WTC11 (cell line): ENCODE data around the gene FOXA1. TPM values are rescaled to one million over a fixed set of nuclear protein-coding genes. Genes with fewer than 3 reads are reported as not detected.

Experiments used
- ATAC-seq: fragments of 200-7000 bp; cut with Tn5 transposase; 2 replicates; pipeline ENCODE4 v1.10.0; 2021; ENCODE audit warnings: mild to moderate bottlenecking, moderate library complexity
- CTCF ChIA-PET: fragments of 300-600 bp; sonication (Branson Sonifier 250); formaldehyde crosslinking; loops from one replicate; lab custom pipeline; 2021; ENCODE audit warnings: antibody characterized with exemption; lab: Charles Lee
- POLR2A ChIA-PET: fragments of 350-600 bp; sonication (Branson Sonifier 250); formaldehyde crosslinking; loops from one replicate; lab custom pipeline; 2021; ENCODE audit warnings: antibody characterized with exemption; lab: Charles Lee
- DNase-seq: peaks from one replicate; pipeline ENCODE4 v3.0.0; 2021; ENCODE audit warnings: low spot score
- H3K27ac Mint-ChIP-seq: 2 replicates; pipeline ENCODE4 v1.8.0; 2021; ENCODE audit warnings: mixed read lengths
- H3K27me3 Mint-ChIP-seq: 2 replicates; pipeline ENCODE4 v1.8.0; 2021; ENCODE audit warnings: low read depth, mild to moderate bottlenecking, moderate library complexity, mixed read lengths
- H3K36me3 Mint-ChIP-seq: 2 replicates; pipeline ENCODE4 v1.8.0; 2021; ENCODE audit warnings: mixed read lengths
- H3K4me1 Mint-ChIP-seq: 2 replicates; pipeline ENCODE4 v1.8.0; 2022; ENCODE audit warnings: mixed read lengths
- H3K4me3 Mint-ChIP-seq: 2 replicates; pipeline ENCODE4 v1.8.0; 2021; ENCODE audit warnings: mild to moderate bottlenecking, moderate library complexity, mixed read lengths
- H3K9me3 Mint-ChIP-seq: 2 replicates; pipeline ENCODE4 v1.8.0; 2021; ENCODE audit warnings: mixed read lengths
- CREB1 ChIP-seq: sonication (generic); formaldehyde crosslinking; IDR thresholded peaks from 2 replicates; pipeline ENCODE4 v1.8.0; 2023; ENCODE audit warnings: mild to moderate bottlenecking, missing genetic modification reagents
- GRHL2 ChIP-seq: fragments of 250-450 bp; sonication (Bioruptor Pico); IDR thresholded peaks from 2 replicates; pipeline ENCODE4 v1.8.0; 2022; ENCODE audit warnings: mild to moderate bottlenecking, moderate library complexity; ENCODE audit not compliant: insufficient replicate concordance, severe bottlenecking
- MYBL2 ChIP-seq: sonication (generic); formaldehyde crosslinking; IDR thresholded peaks from 2 replicates; pipeline ENCODE4 v1.8.1; 2023; ENCODE audit warnings: mild to moderate bottlenecking, moderate library complexity, missing genetic modification reagents
- SP1 ChIP-seq: sonication (generic); formaldehyde crosslinking; conservative IDR thresholded peaks from 2 replicates; pipeline ENCODE4 v1.8.1; 2022; ENCODE audit warnings: missing genetic modification reagents
- ZNF138 ChIP-seq: sonication (generic); formaldehyde crosslinking; conservative IDR thresholded peaks from 2 replicates; pipeline ENCODE4 v1.8.1; 2022; ENCODE audit warnings: mild to moderate bottlenecking, moderate library complexity, missing genetic modification reagents
- total RNA-seq: library from RNA; stranded (reverse); gene quantifications from 3 replicates; pipeline ENCODE4 v1.2.3, GENCODE V29; 2021
- TF ChIP-seq, protein P1 (sequence below): fragments of 250-450 bp; sonication (Bioruptor Pico); IDR thresholded peaks from 2 replicates; pipeline ENCODE4 v1.9.0; 2021; ENCODE audit warnings: mild to moderate bottlenecking
- TF ChIP-seq, protein P2 (sequence below): sonication (generic); formaldehyde crosslinking; IDR thresholded peaks from 2 replicates; pipeline ENCODE4 v1.8.1; 2023; ENCODE audit warnings: mild to moderate bottlenecking, missing genetic modification reagents, borderline replicate concordance
- TF ChIP-seq, protein P3 (sequence below): sonication (generic); formaldehyde crosslinking; IDR thresholded peaks from 2 replicates; pipeline ENCODE4 v1.8.1; 2023; ENCODE audit warnings: mild to moderate bottlenecking, missing genetic modification reagents, moderate library complexity
- TF ChIP-seq, protein P4 (sequence below): sonication (generic); formaldehyde crosslinking; IDR thresholded peaks from 2 replicates; pipeline ENCODE4 v1.8.0; 2023; ENCODE audit warnings: mild to moderate bottlenecking, missing genetic modification reagents
- TF ChIP-seq, protein P5 (sequence below): fragments of 250-450 bp; sonication (Bioruptor Pico); IDR thresholded peaks from 2 replicates; pipeline ENCODE4 v1.9.0; 2021; ENCODE audit warnings: mild to moderate bottlenecking
- TF ChIP-seq, protein P6 (sequence below): sonication (generic); formaldehyde crosslinking; IDR thresholded peaks from 2 replicates; pipeline ENCODE4 v1.8.0; 2022; ENCODE audit warnings: mild to moderate bottlenecking, missing genetic modification reagents
- TF ChIP-seq, protein P7 (sequence below): fragments of 250-450 bp; sonication (Bioruptor Pico); IDR thresholded peaks from 2 replicates; pipeline ENCODE4 v1.8.0; 2021; ENCODE audit warnings: mild to moderate bottlenecking

Gene FOXA1
- total RNA-seq, 1 experiment from 2014 or later, result 0.28 TPM

DNA sequence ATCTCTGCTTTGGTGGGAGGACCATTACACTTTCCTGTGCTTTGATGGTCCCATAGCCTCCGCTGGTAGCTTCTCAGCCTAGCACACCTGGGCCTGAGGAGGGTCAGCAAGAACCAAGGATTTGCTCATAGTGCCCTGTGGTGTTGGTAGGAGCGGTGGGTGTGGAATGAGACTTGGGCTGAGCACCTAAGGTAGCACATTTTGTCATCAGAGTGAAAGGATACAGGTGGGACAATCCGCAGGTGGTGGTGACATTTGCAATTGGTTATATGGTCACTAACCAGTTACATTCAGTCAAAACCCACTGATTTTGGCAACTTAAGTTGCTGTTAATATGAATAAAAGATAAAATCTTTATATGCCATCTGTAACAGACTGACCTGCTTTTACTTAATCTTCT lies 47.1 kb upstream of the FOXA1 start (continued):
- TF ChIP-seq, protein P1, sequence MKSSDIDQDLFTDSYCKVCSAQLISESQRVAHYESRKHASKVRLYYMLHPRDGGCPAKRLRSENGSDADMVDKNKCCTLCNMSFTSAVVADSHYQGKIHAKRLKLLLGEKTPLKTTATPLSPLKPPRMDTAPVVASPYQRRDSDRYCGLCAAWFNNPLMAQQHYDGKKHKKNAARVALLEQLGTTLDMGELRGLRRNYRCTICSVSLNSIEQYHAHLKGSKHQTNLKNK (CRISPR knock-in tag), result no peak
- TF ChIP-seq CREB1 (CRISPR knock-in tag), result no peak
- TF ChIP-seq, protein P2, sequence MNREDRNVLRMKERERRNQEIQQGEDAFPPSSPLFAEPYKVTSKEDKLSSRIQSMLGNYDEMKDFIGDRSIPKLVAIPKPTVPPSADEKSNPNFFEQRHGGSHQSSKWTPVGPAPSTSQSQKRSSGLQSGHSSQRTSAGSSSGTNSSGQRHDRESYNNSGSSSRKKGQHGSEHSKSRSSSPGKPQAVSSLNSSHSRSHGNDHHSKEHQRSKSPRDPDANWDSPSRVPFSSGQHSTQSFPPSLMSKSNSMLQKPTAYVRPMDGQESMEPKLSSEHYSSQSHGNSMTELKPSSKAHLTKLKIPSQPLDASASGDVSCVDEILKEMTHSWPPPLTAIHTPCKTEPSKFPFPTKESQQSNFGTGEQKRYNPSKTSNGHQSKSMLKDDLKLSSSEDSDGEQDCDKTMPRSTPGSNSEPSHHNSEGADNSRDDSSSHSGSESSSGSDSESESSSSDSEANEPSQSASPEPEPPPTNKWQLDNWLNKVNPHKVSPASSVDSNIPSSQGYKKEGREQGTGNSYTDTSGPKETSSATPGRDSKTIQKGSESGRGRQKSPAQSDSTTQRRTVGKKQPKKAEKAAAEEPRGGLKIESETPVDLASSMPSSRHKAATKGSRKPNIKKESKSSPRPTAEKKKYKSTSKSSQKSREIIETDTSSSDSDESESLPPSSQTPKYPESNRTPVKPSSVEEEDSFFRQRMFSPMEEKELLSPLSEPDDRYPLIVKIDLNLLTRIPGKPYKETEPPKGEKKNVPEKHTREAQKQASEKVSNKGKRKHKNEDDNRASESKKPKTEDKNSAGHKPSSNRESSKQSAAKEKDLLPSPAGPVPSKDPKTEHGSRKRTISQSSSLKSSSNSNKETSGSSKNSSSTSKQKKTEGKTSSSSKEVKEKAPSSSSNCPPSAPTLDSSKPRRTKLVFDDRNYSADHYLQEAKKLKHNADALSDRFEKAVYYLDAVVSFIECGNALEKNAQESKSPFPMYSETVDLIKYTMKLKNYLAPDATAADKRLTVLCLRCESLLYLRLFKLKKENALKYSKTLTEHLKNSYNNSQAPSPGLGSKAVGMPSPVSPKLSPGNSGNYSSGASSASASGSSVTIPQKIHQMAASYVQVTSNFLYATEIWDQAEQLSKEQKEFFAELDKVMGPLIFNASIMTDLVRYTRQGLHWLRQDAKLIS (CRISPR knock-in tag), result no peak
- no peak for TF ChIP-seq SP1
- no peak for TF ChIP-seq ZNF138 (CRISPR knock-in tag)
- TF ChIP-seq, protein P3, sequence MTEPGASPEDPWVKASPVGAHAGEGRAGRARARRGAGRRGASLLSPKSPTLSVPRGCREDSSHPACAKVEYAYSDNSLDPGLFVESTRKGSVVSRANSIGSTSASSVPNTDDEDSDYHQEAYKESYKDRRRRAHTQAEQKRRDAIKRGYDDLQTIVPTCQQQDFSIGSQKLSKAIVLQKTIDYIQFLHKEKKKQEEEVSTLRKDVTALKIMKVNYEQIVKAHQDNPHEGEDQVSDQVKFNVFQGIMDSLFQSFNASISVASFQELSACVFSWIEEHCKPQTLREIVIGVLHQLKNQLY (CRISPR knock-in tag), result no peak
- TF ChIP-seq GRHL2 (CRISPR knock-in tag), result no peak
- TF ChIP-seq, protein P4, sequence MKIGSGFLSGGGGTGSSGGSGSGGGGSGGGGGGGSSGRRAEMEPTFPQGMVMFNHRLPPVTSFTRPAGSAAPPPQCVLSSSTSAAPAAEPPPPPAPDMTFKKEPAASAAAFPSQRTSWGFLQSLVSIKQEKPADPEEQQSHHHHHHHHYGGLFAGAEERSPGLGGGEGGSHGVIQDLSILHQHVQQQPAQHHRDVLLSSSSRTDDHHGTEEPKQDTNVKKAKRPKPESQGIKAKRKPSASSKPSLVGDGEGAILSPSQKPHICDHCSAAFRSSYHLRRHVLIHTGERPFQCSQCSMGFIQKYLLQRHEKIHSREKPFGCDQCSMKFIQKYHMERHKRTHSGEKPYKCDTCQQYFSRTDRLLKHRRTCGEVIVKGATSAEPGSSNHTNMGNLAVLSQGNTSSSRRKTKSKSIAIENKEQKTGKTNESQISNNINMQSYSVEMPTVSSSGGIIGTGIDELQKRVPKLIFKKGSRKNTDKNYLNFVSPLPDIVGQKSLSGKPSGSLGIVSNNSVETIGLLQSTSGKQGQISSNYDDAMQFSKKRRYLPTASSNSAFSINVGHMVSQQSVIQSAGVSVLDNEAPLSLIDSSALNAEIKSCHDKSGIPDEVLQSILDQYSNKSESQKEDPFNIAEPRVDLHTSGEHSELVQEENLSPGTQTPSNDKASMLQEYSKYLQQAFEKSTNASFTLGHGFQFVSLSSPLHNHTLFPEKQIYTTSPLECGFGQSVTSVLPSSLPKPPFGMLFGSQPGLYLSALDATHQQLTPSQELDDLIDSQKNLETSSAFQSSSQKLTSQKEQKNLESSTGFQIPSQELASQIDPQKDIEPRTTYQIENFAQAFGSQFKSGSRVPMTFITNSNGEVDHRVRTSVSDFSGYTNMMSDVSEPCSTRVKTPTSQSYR (CRISPR knock-in tag), result no peak
- TF ChIP-seq MYBL2, result no peak

DNA sequence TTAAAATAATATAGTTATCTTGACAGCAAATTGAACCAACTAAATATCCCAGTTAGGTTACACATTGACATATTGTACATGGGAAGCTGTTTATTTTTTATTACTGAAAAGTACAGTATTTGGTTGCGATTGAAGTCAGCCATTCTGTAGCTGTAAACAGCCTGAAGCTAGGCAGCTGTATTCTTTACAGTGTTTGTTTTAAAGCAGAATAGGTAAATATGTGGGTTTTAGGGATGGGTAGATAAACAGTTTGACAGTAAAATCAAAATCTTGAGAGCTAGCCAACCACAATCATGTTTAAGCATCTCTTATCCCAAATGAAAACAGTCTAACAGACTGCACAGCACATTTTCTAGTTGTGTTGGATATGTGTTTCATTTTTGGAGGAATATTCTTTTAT lies 46.1 kb upstream of the FOXA1 start:
- no peaks in the 10 kb centered on the region for H3K36me3 Mint-ChIP-seq
- no peak overlapping the region for H3K4me3 Mint-ChIP-seq
- ChIA-PET POLR2A (no interaction called here), CTCF (no interaction called here)
- TF ChIP-seq, protein P5, sequence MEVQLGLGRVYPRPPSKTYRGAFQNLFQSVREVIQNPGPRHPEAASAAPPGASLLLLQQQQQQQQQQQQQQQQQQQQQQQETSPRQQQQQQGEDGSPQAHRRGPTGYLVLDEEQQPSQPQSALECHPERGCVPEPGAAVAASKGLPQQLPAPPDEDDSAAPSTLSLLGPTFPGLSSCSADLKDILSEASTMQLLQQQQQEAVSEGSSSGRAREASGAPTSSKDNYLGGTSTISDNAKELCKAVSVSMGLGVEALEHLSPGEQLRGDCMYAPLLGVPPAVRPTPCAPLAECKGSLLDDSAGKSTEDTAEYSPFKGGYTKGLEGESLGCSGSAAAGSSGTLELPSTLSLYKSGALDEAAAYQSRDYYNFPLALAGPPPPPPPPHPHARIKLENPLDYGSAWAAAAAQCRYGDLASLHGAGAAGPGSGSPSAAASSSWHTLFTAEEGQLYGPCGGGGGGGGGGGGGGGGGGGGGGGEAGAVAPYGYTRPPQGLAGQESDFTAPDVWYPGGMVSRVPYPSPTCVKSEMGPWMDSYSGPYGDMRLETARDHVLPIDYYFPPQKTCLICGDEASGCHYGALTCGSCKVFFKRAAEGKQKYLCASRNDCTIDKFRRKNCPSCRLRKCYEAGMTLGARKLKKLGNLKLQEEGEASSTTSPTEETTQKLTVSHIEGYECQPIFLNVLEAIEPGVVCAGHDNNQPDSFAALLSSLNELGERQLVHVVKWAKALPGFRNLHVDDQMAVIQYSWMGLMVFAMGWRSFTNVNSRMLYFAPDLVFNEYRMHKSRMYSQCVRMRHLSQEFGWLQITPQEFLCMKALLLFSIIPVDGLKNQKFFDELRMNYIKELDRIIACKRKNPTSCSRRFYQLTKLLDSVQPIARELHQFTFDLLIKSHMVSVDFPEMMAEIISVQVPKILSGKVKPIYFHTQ, result no peak
- TF ChIP-seq, protein P4 (CRISPR knock-in tag), result no peak
- TF ChIP-seq, protein P6, sequence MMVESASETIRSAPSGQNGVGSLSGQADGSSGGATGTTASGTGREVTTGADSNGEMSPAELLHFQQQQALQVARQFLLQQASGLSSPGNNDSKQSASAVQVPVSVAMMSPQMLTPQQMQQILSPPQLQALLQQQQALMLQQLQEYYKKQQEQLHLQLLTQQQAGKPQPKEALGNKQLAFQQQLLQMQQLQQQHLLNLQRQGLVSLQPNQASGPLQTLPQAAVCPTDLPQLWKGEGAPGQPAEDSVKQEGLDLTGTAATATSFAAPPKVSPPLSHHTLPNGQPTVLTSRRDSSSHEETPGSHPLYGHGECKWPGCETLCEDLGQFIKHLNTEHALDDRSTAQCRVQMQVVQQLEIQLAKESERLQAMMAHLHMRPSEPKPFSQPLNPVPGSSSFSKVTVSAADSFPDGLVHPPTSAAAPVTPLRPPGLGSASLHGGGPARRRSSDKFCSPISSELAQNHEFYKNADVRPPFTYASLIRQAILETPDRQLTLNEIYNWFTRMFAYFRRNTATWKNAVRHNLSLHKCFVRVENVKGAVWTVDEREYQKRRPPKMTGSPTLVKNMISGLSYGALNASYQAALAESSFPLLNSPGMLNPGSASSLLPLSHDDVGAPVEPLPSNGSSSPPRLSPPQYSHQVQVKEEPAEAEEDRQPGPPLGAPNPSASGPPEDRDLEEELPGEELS, result no peak
- TF ChIP-seq, protein P7, sequence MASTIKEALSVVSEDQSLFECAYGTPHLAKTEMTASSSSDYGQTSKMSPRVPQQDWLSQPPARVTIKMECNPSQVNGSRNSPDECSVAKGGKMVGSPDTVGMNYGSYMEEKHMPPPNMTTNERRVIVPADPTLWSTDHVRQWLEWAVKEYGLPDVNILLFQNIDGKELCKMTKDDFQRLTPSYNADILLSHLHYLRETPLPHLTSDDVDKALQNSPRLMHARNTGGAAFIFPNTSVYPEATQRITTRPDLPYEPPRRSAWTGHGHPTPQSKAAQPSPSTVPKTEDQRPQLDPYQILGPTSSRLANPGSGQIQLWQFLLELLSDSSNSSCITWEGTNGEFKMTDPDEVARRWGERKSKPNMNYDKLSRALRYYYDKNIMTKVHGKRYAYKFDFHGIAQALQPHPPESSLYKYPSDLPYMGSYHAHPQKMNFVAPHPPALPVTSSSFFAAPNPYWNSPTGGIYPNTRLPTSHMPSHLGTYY (CRISPR knock-in tag), result no peak
- TF ChIP-seq, protein P1 (CRISPR knock-in tag), result no peak
- no peaks in the 10 kb centered on the region for H3K9me3 Mint-ChIP-seq
- H3K27me3 Mint-ChIP-seq, result no peaks in the 10 kb centered on the region; the same call in none of the 2 replicates
- no peak overlapping the region for H3K27ac Mint-ChIP-seq
- no peaks in the 10 kb centered on the region for H3K4me1 Mint-ChIP-seq
- no peak for DNase-seq
- ATAC-seq, result no peak
